A673 (cell line): Measurements from ENCODE around the gene CMTM5. TPM values are rescaled to one million over a fixed set of nuclear protein-coding genes. Genes with fewer than 3 reads are reported as not detected.
"Not testable (repeated sequence)": the region's sequence is repeated elsewhere in the genome, so short reads cannot be mapped to it uniquely, and the experiment has no call there.

Experiments used
- BruUV-seq: library from RNA; stranded (reverse); fragments of 400-500 nt; replicated peaks from 2 replicates; lab custom pipeline; 2021; lab: Mats Ljungman, UMichigan
- CTCF ChIA-PET: fragments of 300-600 bp; sonication (Branson Sonifier 250); formaldehyde crosslinking; loops from one replicate; lab custom pipeline; 2022; ENCODE audit warnings: antibody characterized with exemption; lab: Charles Lee
- POLR2A ChIA-PET: fragments of 300-600 bp; sonication (Branson Sonifier 250); formaldehyde crosslinking; loops from one replicate; lab custom pipeline; 2022; ENCODE audit warnings: antibody characterized with exemption; ENCODE audit not compliant: low non-redundant PET; lab: Charles Lee
- DNase-seq: peaks from one replicate; pipeline ENCODE4 v3.0.0-alpha.2; 2015; ENCODE audit warnings: low spot score
- H3K27ac ChIP-seq: fragments of 200-600 bp; sonication (generic); 2 replicates; pipeline ENCODE4 v1.5.1; 2016; ENCODE audit warnings: mixed run types, low read depth, mild to moderate bottlenecking, mixed read lengths, antibody characterized with exemption, low read length; ENCODE audit not compliant: poor library complexity, severe bottlenecking
- H3K27me3 ChIP-seq: fragments of 200-600 bp; sonication (generic); replicated peaks from 2 replicates; pipeline ENCODE4 v1.6.1; 2017; ENCODE audit warnings: mixed run types, low read depth, mild to moderate bottlenecking, mixed read lengths, antibody characterized with exemption, low read length; ENCODE audit not compliant: insufficient read depth, poor library complexity
- H3K36me3 ChIP-seq: fragments of 200-600 bp; sonication (generic); 2 replicates; pipeline ENCODE4 v1.6.1; 2016; ENCODE audit warnings: mixed run types, mild to moderate bottlenecking, mixed read lengths, antibody characterized with exemption, low read length; ENCODE audit not compliant: insufficient read depth, poor library complexity, severe bottlenecking
- H3K4me1 ChIP-seq: fragments of 200-600 bp; sonication (generic); 2 replicates; pipeline ENCODE4 v1.6.1; 2017; ENCODE audit warnings: mixed run types, mild to moderate bottlenecking, mixed read lengths, antibody characterized with exemption, low read length; ENCODE audit not compliant: insufficient read depth, poor library complexity, severe bottlenecking
- H3K4me3 ChIP-seq: fragments of 200-600 bp; sonication (generic); 2 replicates; pipeline ENCODE4 v1.5.1; 2016; ENCODE audit warnings: low read depth, mixed run types, mild to moderate bottlenecking, mixed read lengths, low read length; ENCODE audit not compliant: poor library complexity, severe bottlenecking
- H3K9me3 ChIP-seq: fragments of 200-600 bp; sonication (generic); 2 replicates; pipeline ENCODE4 v1.6.1; 2016; ENCODE audit warnings: mixed run types, low read depth, mild to moderate bottlenecking, mixed read lengths, antibody characterized with exemption, low read length; ENCODE audit not compliant: poor library complexity, severe bottlenecking
- CTCF ChIP-seq: fragments of 300-800, 200-600 bp; sonication (generic); conservative IDR thresholded peaks from 2 replicates; pipeline ENCODE4 v1.5.1; 2017; ENCODE audit warnings: low read depth, mild to moderate bottlenecking, antibody characterized with exemption, low read length, moderate library complexity, mixed read lengths
- EZH2 ChIP-seq: fragments of 200-600 bp; sonication (generic); IDR thresholded peaks from 2 replicates; pipeline ENCODE4 v1.6.1; 2017; ENCODE audit warnings: borderline replicate concordance, low read depth, mild to moderate bottlenecking, mixed read lengths, antibody characterized with exemption, low read length; ENCODE audit not compliant: poor library complexity, severe bottlenecking
- intact Hi-C: fragments of 100-400 bp; cut with micrococcal nuclease; formaldehyde crosslinking; loops from one replicate; pipeline ENCODE4 v1.10.0; 2022; ENCODE audit not compliant: unreplicated experiment
- total RNA-seq: library from RNA; stranded (reverse); gene quantifications from 2 replicates; pipeline ENCODE4 v1.2.3, GENCODE V29; 2021

Gene CMTM5
- total RNA-seq, 1 experiment from 2014 or later: not detected

- H3K4me1 ChIP-seq: no peaks in the 10 kb centered on the region
- POLR2A ChIA-PET: interaction anchor here (0.6 kb wide), 1 partner anchor 382 kb away, joined by 3 read pairs; no protein-coding TSS in a partner anchor
- H3K27ac ChIP-seq: no peak overlapping the region
Observed at GRCh38 chr14:23387916-23388882, 11.4 kb downstream of the CMTM5 start.

GRCh38 chr14:23388996-23389395, 12.2 kb downstream of the CMTM5 start:
- Histone ChIP-seq H3K36me3 (no peaks in the 10 kb centered on the region), H3K27ac (no peak overlapping the region), H3K4me3 (no peak overlapping the region), H3K9me3 (no peaks in the 10 kb centered on the region), H3K4me1 (no peaks in the 10 kb centered on the region), H3K27me3 (peaks cover 9% of the 10 kb centered on the region)
- TF ChIP-seq CTCF (no peak), EZH2 (no peak)
- intact Hi-C loops: no loop called here
- ChIA-PET CTCF (interaction anchor here (0.9 kb wide), 1 partner anchor 9 kb away, joined by 3 read pairs; no protein-coding TSS in a partner anchor), POLR2A (no interaction called here)
- DNase-seq: no peak
- no TSS peak for BruUV-seq

More at GRCh38 chr14:23387916-23388882, 11.4 kb downstream of the CMTM5 start:
- no TSS peak for BruUV-seq
- CTCF ChIA-PET: interaction anchor here (0.9 kb wide), 1 partner anchor 8 kb away, joined by 3 read pairs; no protein-coding TSS in a partner anchor
- no peaks in the 10 kb centered on the region for H3K9me3 ChIP-seq
- H3K36me3 ChIP-seq: no peaks in the 10 kb centered on the region
- peaks cover 9% of the 10 kb centered on the region for H3K27me3 ChIP-seq
- DNase-seq: no peak
- TF ChIP-seq CTCF (no peak), EZH2 (no peak)
- intact Hi-C loops: no loop called here
- H3K4me3 ChIP-seq: no peak overlapping the region

GRCh38 chr14:23389396-23389795, 12.6 kb downstream of the CMTM5 start:
- Histone ChIP-seq H3K27me3 (peaks cover 9% of the 10 kb centered on the region), H3K4me1 (no peaks in the 10 kb centered on the region), H3K27ac (no peak overlapping the region), H3K4me3 (no peak overlapping the region), H3K36me3 (no peaks in the 10 kb centered on the region), H3K9me3 (no peaks in the 10 kb centered on the region)
- no peak for DNase-seq
- CTCF ChIA-PET: no interaction called here
- POLR2A ChIA-PET: no interaction called here
- intact Hi-C loops: no loop called here
- BruUV-seq: no TSS peak
- TF ChIP-seq CTCF: no peak
- no peak for TF ChIP-seq EZH2

DNA sequence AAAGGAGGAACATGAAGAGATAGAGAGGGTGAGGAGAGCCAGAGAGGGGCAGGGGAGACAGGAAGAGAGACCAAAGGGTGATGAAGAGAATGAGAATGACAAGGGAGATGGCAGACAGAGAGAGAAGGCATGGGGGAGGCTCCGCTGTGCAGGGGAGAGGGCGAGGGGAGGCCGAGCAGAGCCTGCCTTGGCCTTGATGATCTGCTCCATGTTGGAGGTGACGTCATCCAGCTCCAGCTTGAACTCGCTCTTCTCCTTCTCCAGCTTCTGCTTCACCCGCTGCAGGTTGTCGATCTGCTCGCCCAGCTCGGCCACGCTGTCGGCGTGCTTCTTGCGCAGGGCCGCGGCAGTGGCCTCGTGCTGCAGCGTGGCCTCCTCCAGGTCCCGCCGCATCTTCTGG, 13.0 kb downstream of the CMTM5 start:
- H3K27ac ChIP-seq, BruUV-seq, intact Hi-C loops, POLR2A ChIA-PET, H3K36me3 ChIP-seq, H3K27me3 ChIP-seq, H3K4me1 ChIP-seq, CTCF ChIA-PET, H3K9me3 ChIP-seq, H3K4me3 ChIP-seq, DNase-seq: not testable (repeated sequence)
